Esophagus squamous epithelium (tissue), 5 donors: Measurements from ENCODE around the gene RUNDC3A. TPM values are rescaled to one million over a fixed set of nuclear protein-coding genes. Genes with fewer than 3 reads are reported as not detected.

ENCODE experiments used
- DNase-seq: peaks from one replicate; lab custom pipeline; 2025; lab: John Stamatoyannopoulos, UW
- H3K27ac ChIP-seq, 4 donors: fragments of 200-600 bp; sonication (generic); one replicate each; pipeline ENCODE4 v1.5.1; 2016 to 2019; ENCODE audit warnings: mild to moderate bottlenecking in 1 of 4
- H3K27me3 ChIP-seq, 4 donors: fragments of 200-600 bp; sonication (generic); 1 replicate in 3 of 4; 2 replicates in 1 of 4; pipeline versions ENCODE4 v1.5.1 to v1.6.0; 2017 to 2021; ENCODE audit warnings: antibody characterized with exemption in 1 of 4
- H3K36me3 ChIP-seq, 3 donors: fragments of 200-600 bp; sonication (generic); one replicate each; pipeline ENCODE4 v1.5.1; 2016 to 2019
- H3K4me1 ChIP-seq, 3 donors: fragments of 200-600 bp; sonication (generic); one replicate each; pipeline ENCODE4 v1.5.1; 2017 to 2019
- H3K4me3 ChIP-seq, 4 donors: fragments of 200-600 bp; sonication (generic); 1 replicate in 3 of 4; 2 replicates in 1 of 4; pipeline ENCODE4 v1.5.1; 2016 to 2019; ENCODE audit warnings: mild to moderate bottlenecking in 2 of 4, moderate library complexity in 1 of 4
- H3K9me3 ChIP-seq, 3 donors: fragments of 200-600 bp; sonication (generic); one replicate each; pipeline ENCODE4 v1.5.1; 2016 to 2019
- CTCF ChIP-seq, 6 experiments: fragments of 450-650 bp in 4 of 6; fragments of 200-600 bp in 2 of 6; sonication (generic) in 2 of 6; IDR thresholded peaks; one replicate each; pipeline ENCODE4 v1.5.1; 2016 to 2019; ENCODE audit warnings: antibody characterized with exemption in 6 of 6, mild to moderate bottlenecking in 4 of 6, moderate library complexity in 4 of 6
- POLR2A ChIP-seq, 4 donors: fragments of 450-650 bp; IDR thresholded peaks; one replicate each; pipeline ENCODE4 v1.6.1; 2017; ENCODE audit warnings: antibody characterized with exemption in 4 of 4, mild to moderate bottlenecking in 4 of 4, moderate library complexity in 3 of 4
- WGBS, 2 donors: methylation state at CpG; one replicate each; pipeline ENCODE4 v1.1.5; 2018; 5-methylcytosine and 5-hydroxymethylcytosine counted together
- intact Hi-C: fragments of 100-400 bp; cut with DNase I; formaldehyde crosslinking; loops from one replicate; pipeline ENCODE4 v1.15.0; 2022
- total RNA-seq, 4 donors: library from RNA; depleted of rRNA; stranded (reverse); fragments of >200 nt; gene quantifications; one replicate each; pipeline ENCODE4 v1.1.0, GENCODE V29; 2016
- donor health status: DM: yes; HTN: yes; CAD: no.

RUNDC3A gene
- total RNA-seq, 4 donors from 2014 or later, result 0.23 to 1.1 (median 0.81) TPM

- 91% methylated on average over 9 of the region's 11 CpGs; no CpG with 5 or more reads in 1 of the 2 donors for WGBS, 2 donors
- intact Hi-C loops, result loop anchor here (5.0 kb wide), 1 partner anchor 110 kb away; no protein-coding TSS in a partner anchor
- no peak for TF ChIP-seq POLR2A (IDR thresholded peaks at IDR 0.05)
- TF ChIP-seq CTCF (IDR thresholded peaks at IDR 0.05), result no peak
- Histone ChIP-seq H3K27me3 (peaks cover 0 to 10% (median 0%) of the 10 kb centered on the region in 4 donors), H3K36me3 (peaks cover 23 to 46% (median 32%) of the 10 kb centered on the region in 3 donors), H3K4me1 (peaks cover 22 to 44% (median 26%) of the 10 kb centered on the region in 3 donors), H3K27ac (no peak overlapping the region), H3K4me3 (no peak overlapping the region), H3K9me3 (no peaks in the 10 kb centered on the region)
- no peak for DNase-seq
Observed at GRCh38 chr17:44322236-44322895, 14.0 kb downstream of the RUNDC3A start.

- TF ChIP-seq POLR2A (IDR thresholded peaks at IDR 0.05), result no peak
- TF ChIP-seq CTCF (IDR thresholded peaks at IDR 0.05), result no peak
- H3K9me3 ChIP-seq, result no peaks in the 10 kb centered on the region
- peak overlapping the region; percentile 88 to 94 (median 94) for H3K27ac ChIP-seq
- peak overlapping the region; percentile 77 to 90 (median 88) for H3K4me3 ChIP-seq
- WGBS, 2 donors, result 82 to 95% methylated on average over 4 to 13 of the region's 27 CpGs
- H3K36me3 ChIP-seq, result peaks cover 23 to 46% (median 32%) of the 10 kb centered on the region in 3 donors
- peaks cover 23 to 53% (median 26%) of the 10 kb centered on the region in 3 donors for H3K4me1 ChIP-seq
- H3K27me3 ChIP-seq, result no peaks in the 10 kb centered on the region
- no peak for DNase-seq
- intact Hi-C loops, result loop anchor here (5.0 kb wide), 1 partner anchor 111 kb away; no protein-coding TSS in a partner anchor
Observed at GRCh38 chr17:44323359-44324091, 15.1 kb downstream of the RUNDC3A start.

DNA sequence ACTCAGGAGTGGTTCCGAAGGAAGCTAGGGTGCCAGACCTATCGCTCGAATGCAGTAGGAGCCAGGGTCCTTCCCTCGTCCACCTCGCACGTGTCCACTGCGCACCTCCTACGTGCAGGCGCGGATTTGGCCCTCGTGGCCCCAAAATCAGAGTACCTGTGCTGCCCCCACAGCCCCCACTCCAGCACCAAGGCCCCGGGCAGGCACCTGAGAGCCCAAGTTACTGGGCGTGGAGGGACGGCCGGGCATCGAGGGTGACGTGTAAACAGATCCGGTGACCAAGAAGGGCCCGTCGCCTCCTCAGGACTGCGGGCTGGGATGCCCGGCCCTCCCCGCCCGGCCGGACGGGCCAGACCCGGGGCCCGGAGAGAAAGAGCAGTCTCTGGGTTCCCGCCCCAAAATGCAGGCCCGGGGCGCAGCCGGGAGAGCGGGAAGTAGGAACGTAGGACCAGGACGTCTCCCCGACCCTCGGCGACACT is 15.7 kb downstream of the RUNDC3A start:
- H3K4me1 ChIP-seq, result peaks cover 23 to 56% (median 26%) of the 10 kb centered on the region in 3 donors
- peak overlapping the region; percentile 77 to 90 (median 88) for H3K4me3 ChIP-seq
- peak overlapping the region; percentile 88 to 94 (median 94) for H3K27ac ChIP-seq
- H3K27me3 ChIP-seq, result no peaks in the 10 kb centered on the region
- H3K36me3 ChIP-seq, result peaks cover 23 to 40% (median 32%) of the 10 kb centered on the region in 3 donors
- WGBS, 2 donors, result 0% methylated on average over 7 of the region's 38 CpGs; no CpG with 5 or more reads in 1 of the 2 donors
- DNase-seq, result no peak
- intact Hi-C loops, result loop anchor here (5.0 kb wide), 1 partner anchor 112 kb away; no protein-coding TSS in a partner anchor
- no peak for TF ChIP-seq CTCF (IDR thresholded peaks at IDR 0.05)
- TF ChIP-seq POLR2A (IDR thresholded peaks at IDR 0.05), result no peak
- H3K9me3 ChIP-seq, result no peaks in the 10 kb centered on the region

- TF ChIP-seq POLR2A (IDR thresholded peaks at IDR 0.05), result peak in 3 of 4 donors; percentile 66 to 83 (median 69)
- TF ChIP-seq CTCF (IDR thresholded peaks at IDR 0.05), result peak in 1 of 6 experiments; percentile 42
- peaks cover 19 to 34% (median 26%) of the 10 kb centered on the region in 3 donors for H3K36me3 ChIP-seq
- no peaks in the 10 kb centered on the region for H3K9me3 ChIP-seq
- peak within 1 kb of the TSS; percentile 88 to 94 (median 94) for H3K27ac ChIP-seq
- intact Hi-C loops, result loop anchor here (5.0 kb wide), 1 partner anchor 112 kb away; no protein-coding TSS in a partner anchor
- H3K4me3 ChIP-seq, result peak within 1 kb of the TSS; percentile 77 to 90 (median 88)
- peak; percentile 66 for DNase-seq
- no peaks in the 10 kb centered on the region for H3K27me3 ChIP-seq
- WGBS, 2 donors, result 0 to 1% methylated on average over 10 to 30 of the region's 85 CpGs
- H3K4me1 ChIP-seq, result peaks cover 23 to 56% (median 26%) of the 10 kb centered on the region in 3 donors
Observed at GRCh38 chr17:44324571-44325275, 16.3 kb downstream of the RUNDC3A start, which contains the start of gene SLC25A39. SLC25A39 (minus strand) TSS chr17:44324823; CDS start chr17:44323562, 1,261 bp downstream.
